Astrocyte of the cerebellum (primary cell): ENCODE data around the gene PMEPA1.

Source experiments
- DNase-seq: peaks from one replicate; pipeline ENCODE4 v3.0.0-alpha.2; 2011; ENCODE audit warnings: low read depth
- H3K4me3 ChIP-seq: 2 replicates; pipeline ENCODE4 v1.5.1; 2011; ENCODE audit warnings: mild to moderate bottlenecking, low read depth, low read length, moderate library complexity
- CTCF ChIP-seq: IDR thresholded peaks from 2 replicates; pipeline ENCODE4 v1.5.1; 2012; ENCODE audit warnings: low read length, low read depth, moderate library complexity, mild to moderate bottlenecking; ENCODE audit errors: missing control alignments
- in situ Hi-C: cut with HindIII; loops from 2 replicates; pipeline ENCODE4 v1.10.0; 2017; ENCODE audit warnings: low sequenced_read_pairs

The PMEPA1 gene

GRCh38 chr20:57662456-57663240, 47.2 kb downstream of the PMEPA1 start:
- in situ Hi-C loops: no loop called here
- TF ChIP-seq CTCF: no peak
- DNase-seq: no peak
- H3K4me3 ChIP-seq: no peak overlapping the region

GRCh38 chr20:57661746-57662455, 47.9 kb downstream of the PMEPA1 start:
- no peak for DNase-seq
- no peak for TF ChIP-seq CTCF
- in situ Hi-C loops: no loop called here
- no peak overlapping the region for H3K4me3 ChIP-seq

GRCh38 chr20:57660922-57661745, 48.7 kb downstream of the PMEPA1 start:
- DNase-seq: no peak
- in situ Hi-C loops: no loop called here
- no peak for TF ChIP-seq CTCF
- no peak overlapping the region for H3K4me3 ChIP-seq

GRCh38 chr20:57660181-57660921, 49.5 kb downstream of the PMEPA1 start:
- DNase-seq: no peak
- TF ChIP-seq CTCF: no peak
- no peak overlapping the region for H3K4me3 ChIP-seq
- in situ Hi-C loops: no loop called here

GRCh38 chr20:57659517-57660180, 50.2 kb downstream of the PMEPA1 start:
- no peak for DNase-seq
- in situ Hi-C loops: no loop called here
- no peak overlapping the region for H3K4me3 ChIP-seq
- TF ChIP-seq CTCF: no peak
